ENCODE results near the gene SFSWAP.
A peak's percentile ranks its signal among the peaks of the same experiment; 100 is the strongest.
"Not testable (repeated sequence)": the region's sequence is repeated elsewhere in the genome, so short reads cannot be mapped to it uniquely, and the experiment has no call there.

SFSWAP gene

GRCh38 chr12:131742761-131743160 lies 31.9 kb downstream of the SFSWAP start:
- Histone ChIP-seq H3K36me3 (ENCODE audit: insufficient read depth, low read depth, low read length) (peaks cover 86% of the 10 kb centered on the region), H3K9me3 (ENCODE audit: insufficient read depth, low read depth, low read length) (peaks cover 39% of the 10 kb centered on the region)
- H3K4me1 ChIP-seq (ENCODE audit: insufficient read depth, low read length); H3K27ac ChIP-seq (ENCODE audit: low read length); H3K9ac ChIP-seq (ENCODE audit: low read depth, low read length); H3K4me3 ChIP-seq (ENCODE audit: low read length); H3K27me3 ChIP-seq (ENCODE audit: insufficient read depth, low read length): not testable (repeated sequence)

GRCh38 chr12:131743410-131743809 lies 32.5 kb downstream of the SFSWAP start:
- not testable (repeated sequence) for H3K27me3 ChIP-seq (ENCODE audit: insufficient read depth, low read length); H3K4me3 ChIP-seq (ENCODE audit: low read length); H3K9ac ChIP-seq (ENCODE audit: low read depth, low read length); H3K4me1 ChIP-seq (ENCODE audit: insufficient read depth, low read length); H3K27ac ChIP-seq (ENCODE audit: low read length)
- H3K36me3 ChIP-seq (ENCODE audit: insufficient read depth, low read depth, low read length), result peaks cover 85% of the 10 kb centered on the region
- H3K9me3 ChIP-seq (ENCODE audit: insufficient read depth, low read depth, low read length), result peaks cover 39% of the 10 kb centered on the region

GRCh38 chr12:131743880-131744279 lies 33.0 kb downstream of the SFSWAP start:
- not testable (repeated sequence) for H3K9ac ChIP-seq (ENCODE audit: low read depth, low read length); H3K27me3 ChIP-seq (ENCODE audit: insufficient read depth, low read length); H3K4me1 ChIP-seq (ENCODE audit: insufficient read depth, low read length); H3K4me3 ChIP-seq (ENCODE audit: low read length); H3K27ac ChIP-seq (ENCODE audit: low read length)
- Histone ChIP-seq H3K36me3 (ENCODE audit: insufficient read depth, low read depth, low read length) (peaks cover 85% of the 10 kb centered on the region), H3K9me3 (ENCODE audit: insufficient read depth, low read depth, low read length) (peaks cover 39% of the 10 kb centered on the region)

GRCh38 chr12:131744675-131745074 lies 33.8 kb downstream of the SFSWAP start:
- H3K9me3 ChIP-seq (ENCODE audit: insufficient read depth, low read depth, low read length), result peaks cover 39% of the 10 kb centered on the region
- H3K4me3 ChIP-seq (ENCODE audit: low read length); H3K27ac ChIP-seq (ENCODE audit: low read length); H3K4me1 ChIP-seq (ENCODE audit: insufficient read depth, low read length); H3K9ac ChIP-seq (ENCODE audit: low read depth, low read length); H3K27me3 ChIP-seq (ENCODE audit: insufficient read depth, low read length): not testable (repeated sequence)
- H3K36me3 ChIP-seq (ENCODE audit: insufficient read depth, low read depth, low read length), result peaks cover 89% of the 10 kb centered on the region

- Histone ChIP-seq H3K9me3 (ENCODE audit: insufficient read depth, low read depth, low read length) (peaks cover 39% of the 10 kb centered on the region), H3K4me1 (ENCODE audit: insufficient read depth, low read length) (no peaks in the 10 kb centered on the region; the same call in 1 of the 2 replicates), H3K27ac (ENCODE audit: low read length) (no peak overlapping the region), H3K36me3 (ENCODE audit: insufficient read depth, low read depth, low read length) (peaks cover 87% of the 10 kb centered on the region), H3K4me3 (ENCODE audit: low read length) (no peak overlapping the region), H3K9ac (ENCODE audit: low read depth, low read length) (no peak overlapping the region), H3K27me3 (ENCODE audit: insufficient read depth, low read length) (no peaks in the 10 kb centered on the region)
Measured at GRCh38 chr12:131745706-131746105, 34.8 kb downstream of the SFSWAP start.

DNA sequence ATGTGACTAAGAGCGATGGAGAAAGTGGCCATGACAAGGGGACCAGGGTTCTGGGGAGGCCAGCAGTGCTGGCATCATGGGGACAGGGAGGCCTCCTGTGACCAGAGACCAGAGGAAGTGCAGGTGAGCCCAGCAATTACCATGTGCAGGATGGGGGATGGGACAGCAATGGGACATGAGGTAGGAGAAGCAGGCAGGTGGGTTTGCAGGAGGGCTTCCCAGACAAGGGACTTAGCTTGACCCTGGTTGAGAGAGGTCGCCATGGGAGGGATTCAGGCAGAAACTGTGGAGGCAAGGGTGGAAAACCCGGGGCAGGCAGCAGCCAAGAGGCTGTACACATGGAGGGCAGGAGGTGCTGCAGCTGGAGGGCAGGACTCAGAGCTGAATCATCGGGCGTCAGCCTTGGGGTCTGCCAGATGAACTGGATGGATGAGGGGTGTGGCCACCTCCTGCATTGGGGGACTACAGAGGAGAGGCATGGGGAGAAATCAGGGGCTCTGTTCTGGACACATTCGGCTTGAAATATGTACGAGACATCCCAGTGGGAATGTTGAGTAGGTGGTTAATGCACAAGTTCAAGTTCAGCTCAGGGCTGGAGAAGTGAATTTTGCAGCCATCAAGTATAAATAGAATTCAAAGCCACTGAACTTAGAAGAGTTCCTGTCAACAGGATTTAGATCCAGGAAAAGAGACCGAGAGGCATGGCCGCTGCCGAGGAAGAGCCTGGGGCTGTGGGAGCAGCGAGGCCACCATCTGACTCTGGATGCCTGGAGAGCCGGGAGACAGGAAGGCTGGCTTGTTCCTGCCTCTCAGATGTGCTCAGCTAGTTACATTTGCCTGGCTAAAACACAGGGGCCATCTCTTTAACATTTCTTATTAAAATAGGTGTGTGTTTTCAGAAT lies 36.6 kb downstream of the SFSWAP start:
- Histone ChIP-seq H3K9ac (ENCODE audit: low read depth, low read length) (no peak overlapping the region), H3K27ac (ENCODE audit: low read length) (no peak overlapping the region), H3K36me3 (ENCODE audit: insufficient read depth, low read depth, low read length) (peaks cover 71% of the 10 kb centered on the region), H3K9me3 (ENCODE audit: insufficient read depth, low read depth, low read length) (peaks cover 29% of the 10 kb centered on the region), H3K4me1 (ENCODE audit: insufficient read depth, low read length) (peaks cover 13% of the 10 kb centered on the region; the same call in 1 of the 2 replicates), H3K27me3 (ENCODE audit: insufficient read depth, low read length) (no peaks in the 10 kb centered on the region), H3K4me3 (ENCODE audit: low read length) (no peak overlapping the region)

DNA sequence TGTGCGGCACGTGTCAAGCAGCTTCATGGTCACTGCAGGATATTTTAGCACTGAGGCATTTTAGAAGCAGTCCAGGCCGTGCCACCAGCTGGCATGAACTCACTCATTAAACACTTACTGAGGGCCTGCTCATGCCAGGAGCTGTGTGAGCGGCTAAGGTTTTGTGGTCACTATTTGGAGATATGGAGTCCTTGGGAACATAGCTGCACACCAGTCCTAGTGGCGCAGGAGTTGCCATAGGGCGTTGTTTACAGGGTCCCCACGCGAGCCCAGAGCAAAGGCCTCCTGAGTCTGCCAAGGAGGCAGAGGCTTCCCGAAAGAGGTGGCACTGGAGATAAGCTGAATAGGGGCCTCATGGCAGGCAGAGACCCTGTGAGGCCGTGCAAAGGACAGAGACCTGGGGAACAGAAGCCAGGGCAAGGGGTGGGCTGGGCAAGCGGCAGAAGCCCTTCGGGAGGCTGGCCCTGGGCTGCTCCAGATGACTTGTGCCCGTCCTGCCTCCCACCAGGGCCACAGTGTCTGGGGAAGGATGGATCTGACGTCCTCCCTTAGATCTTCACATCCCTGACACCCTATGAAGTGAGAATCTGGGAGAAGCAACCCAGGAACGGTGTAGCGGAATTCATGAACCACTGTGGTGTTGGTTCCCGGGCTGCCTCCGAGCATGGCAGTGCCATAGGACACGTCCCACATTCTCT lies 38.9 kb downstream of the SFSWAP start:
- Histone ChIP-seq H3K9ac (ENCODE audit: low read depth, low read length) (no peak overlapping the region), H3K4me1 (ENCODE audit: insufficient read depth, low read length) (peaks cover 16% of the 10 kb centered on the region; the same call in 1 of the 2 replicates), H3K4me3 (ENCODE audit: low read length) (no peak overlapping the region), H3K27me3 (ENCODE audit: insufficient read depth, low read length) (no peaks in the 10 kb centered on the region), H3K36me3 (ENCODE audit: insufficient read depth, low read depth, low read length) (peaks cover 65% of the 10 kb centered on the region), H3K27ac (ENCODE audit: low read length) (no peak overlapping the region), H3K9me3 (ENCODE audit: insufficient read depth, low read depth, low read length) (peaks cover 7% of the 10 kb centered on the region; the same call in 1 of the 2 replicates)

DNA sequence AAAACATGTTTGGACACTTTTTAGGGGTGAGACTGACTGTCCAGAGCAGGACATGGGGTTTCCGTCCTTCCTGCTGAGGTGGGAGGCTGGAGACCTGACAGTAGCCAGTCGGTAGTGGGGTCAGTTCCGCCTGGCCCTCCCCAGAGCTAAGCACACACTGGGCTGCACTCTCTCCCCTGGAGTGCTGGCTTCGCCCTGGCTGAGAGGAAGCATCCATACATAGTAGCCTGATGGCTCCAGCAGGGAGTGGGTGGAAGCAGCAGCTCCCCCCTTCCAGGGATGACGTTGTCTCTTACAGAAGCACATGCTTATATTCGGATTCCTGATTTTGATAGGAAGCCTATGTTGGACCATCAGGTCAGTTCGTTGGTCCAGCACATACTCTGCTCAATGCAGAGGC lies 40.4 kb downstream of the SFSWAP start:
- H3K9ac ChIP-seq (ENCODE audit: low read depth, low read length), result no peak overlapping the region
- peaks cover 65% of the 10 kb centered on the region for H3K36me3 ChIP-seq (ENCODE audit: insufficient read depth, low read depth, low read length)
- H3K4me3 ChIP-seq (ENCODE audit: low read length), result no peak overlapping the region

DNA sequence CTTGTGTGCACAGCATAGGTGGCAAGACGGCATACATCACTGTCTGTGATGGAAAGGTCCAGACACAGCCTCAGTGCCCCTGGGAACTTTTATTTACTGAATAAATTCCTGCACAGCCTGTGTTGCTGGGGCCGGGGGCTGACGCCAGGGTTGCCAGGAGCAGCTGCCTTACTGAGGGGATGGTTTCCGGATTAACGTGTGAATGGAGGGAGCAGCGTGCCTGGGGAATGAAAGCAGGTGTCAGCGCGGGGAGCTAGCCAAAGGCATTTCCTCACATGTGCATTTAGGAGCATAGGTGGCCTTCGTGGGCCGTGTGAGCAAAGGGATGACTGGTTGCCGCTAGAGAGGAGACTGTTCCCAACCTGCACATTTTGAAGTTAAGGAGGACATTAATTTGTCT lies 41.6 kb downstream of the SFSWAP start:
- no peaks in the 10 kb centered on the region for H3K9me3 ChIP-seq (ENCODE audit: insufficient read depth, low read depth, low read length)
- no peaks in the 10 kb centered on the region for H3K27me3 ChIP-seq (ENCODE audit: insufficient read depth, low read length)
- peak overlapping the region; percentile 14; the same call in 1 of the 2 replicates for H3K9ac ChIP-seq (ENCODE audit: low read depth, low read length)
- H3K27ac ChIP-seq (ENCODE audit: low read length), result no peak overlapping the region
- peaks cover 70% of the 10 kb centered on the region for H3K36me3 ChIP-seq (ENCODE audit: insufficient read depth, low read depth, low read length)
- H3K4me3 ChIP-seq (ENCODE audit: low read length), result no peak overlapping the region
- peaks cover 16% of the 10 kb centered on the region; the same call in 1 of the 2 replicates for H3K4me1 ChIP-seq (ENCODE audit: insufficient read depth, low read length)

More for the DNA sequence above, 40.4 kb downstream of the SFSWAP start:
- H3K9me3 ChIP-seq (ENCODE audit: insufficient read depth, low read depth, low read length), result no peaks in the 10 kb centered on the region
- peaks cover 16% of the 10 kb centered on the region; the same call in 1 of the 2 replicates for H3K4me1 ChIP-seq (ENCODE audit: insufficient read depth, low read length)
- no peaks in the 10 kb centered on the region for H3K27me3 ChIP-seq (ENCODE audit: insufficient read depth, low read length)
- H3K27ac ChIP-seq (ENCODE audit: low read length), result no peak overlapping the region

DNA sequence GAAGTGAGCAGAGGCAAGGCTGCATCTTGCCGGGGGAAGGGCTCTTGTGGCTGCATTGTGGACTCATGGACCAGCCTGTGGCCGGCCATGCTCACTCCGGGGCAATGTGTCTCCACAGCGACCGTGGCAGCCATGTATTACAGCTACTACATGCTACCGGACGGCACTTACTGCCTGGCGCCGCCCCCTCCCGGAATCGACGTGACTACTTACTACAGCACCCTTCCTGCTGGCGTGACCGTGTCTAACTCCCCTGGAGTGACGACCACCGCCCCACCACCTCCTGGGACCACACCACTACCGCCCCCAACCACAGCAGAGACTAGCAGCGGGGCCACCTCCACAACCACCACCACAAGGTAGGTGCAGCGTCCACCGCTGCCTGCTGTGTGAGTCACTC lies 42.1 kb downstream of the SFSWAP start:
- no peaks in the 10 kb centered on the region for H3K9me3 ChIP-seq (ENCODE audit: insufficient read depth, low read depth, low read length)
- H3K36me3 ChIP-seq (ENCODE audit: insufficient read depth, low read depth, low read length), result peaks cover 70% of the 10 kb centered on the region
- peaks cover 16% of the 10 kb centered on the region; the same call in 1 of the 2 replicates for H3K4me1 ChIP-seq (ENCODE audit: insufficient read depth, low read length)
- H3K4me3 ChIP-seq (ENCODE audit: low read length), result no peak overlapping the region
- H3K27me3 ChIP-seq (ENCODE audit: insufficient read depth, low read length), result no peaks in the 10 kb centered on the region
- no peak overlapping the region for H3K27ac ChIP-seq (ENCODE audit: low read length)
- H3K9ac ChIP-seq (ENCODE audit: low read depth, low read length), result no peak overlapping the region

DNA sequence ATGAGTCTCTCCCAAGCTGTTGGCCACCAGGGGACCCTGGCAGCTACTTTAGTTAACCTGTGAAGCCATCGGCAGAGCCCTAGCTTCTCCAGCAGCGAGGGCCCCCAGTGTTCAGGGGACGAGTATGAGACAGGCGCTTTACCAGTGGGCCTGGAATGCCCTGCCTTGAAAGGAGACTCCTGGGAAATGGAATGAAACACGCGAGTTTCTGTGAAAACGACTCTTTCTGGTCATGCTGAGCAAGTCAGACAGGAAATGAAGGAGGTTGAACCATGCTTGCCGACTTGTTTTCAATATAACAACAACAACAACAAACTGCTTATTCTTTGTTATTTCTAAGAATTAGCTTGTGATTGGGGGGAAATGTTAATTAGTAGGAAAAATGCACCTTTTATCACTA lies 42.9 kb downstream of the SFSWAP start:
- Histone ChIP-seq H3K27ac (ENCODE audit: low read length) (no peak overlapping the region), H3K9ac (ENCODE audit: low read depth, low read length) (no peak overlapping the region), H3K4me1 (ENCODE audit: insufficient read depth, low read length) (peaks cover 16% of the 10 kb centered on the region; the same call in 1 of the 2 replicates), H3K4me3 (ENCODE audit: low read length) (no peak overlapping the region), H3K36me3 (ENCODE audit: insufficient read depth, low read depth, low read length) (peaks cover 71% of the 10 kb centered on the region), H3K9me3 (ENCODE audit: insufficient read depth, low read depth, low read length) (no peaks in the 10 kb centered on the region), H3K27me3 (ENCODE audit: insufficient read depth, low read length) (no peaks in the 10 kb centered on the region)

Measured in iPS-20b (cell line).